ENCODE data around the gene ABCA5.

DNA sequence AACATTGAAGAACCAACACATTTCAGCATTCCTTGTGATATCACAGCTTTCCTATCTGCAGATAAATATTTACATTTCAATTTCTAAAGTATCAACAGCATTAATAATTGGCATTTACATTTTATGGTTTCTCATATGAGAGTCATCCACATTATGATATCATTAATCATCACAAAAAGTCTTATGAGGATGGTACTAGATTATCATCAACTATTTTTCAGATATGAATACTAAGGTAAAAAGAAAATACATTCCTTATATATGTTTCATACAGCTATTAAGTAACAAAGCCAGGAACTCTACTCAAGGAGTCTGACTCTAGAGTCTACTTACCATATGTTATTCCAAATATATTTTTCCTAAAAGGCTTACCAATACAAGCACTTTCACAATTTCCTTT is 40.7 kb downstream of the ABCA5 start:
- TF ChIP-seq CTCF (IDR thresholded peaks at IDR 0.05), result no peak
- no peak for TF ChIP-seq EZH2 (IDR thresholded peaks at IDR 0.05; ENCODE audit: borderline replicate concordance, insufficient read depth, low read depth, low read length, poor library complexity, severe bottlenecking)
